SK-N-MC (cell line): ENCODE data around the gene PIWIL4.

ENCODE experiments used
- EZH2 ChIP-seq: fragments of 200-600 bp; sonication (generic); IDR thresholded peaks from one replicate; pipeline ENCODE4 v1.6.1; 2017; ENCODE audit warnings: antibody characterized with exemption
- FOXP2 ChIP-seq: optimal IDR thresholded peaks from 2 replicates; pipeline ENCODE3; 2011; ENCODE audit warnings: mild to moderate bottlenecking, moderate library complexity; ENCODE audit not compliant: insufficient read depth; ENCODE audit errors: extremely low read length, control extremely low read depth
- POLR2AphosphoS5 ChIP-seq: IDR thresholded peaks from 2 replicates; pipeline ENCODE4 v1.6.1; 2012; ENCODE audit warnings: mild to moderate bottlenecking, low read depth, low read length, borderline replicate concordance

DNA sequence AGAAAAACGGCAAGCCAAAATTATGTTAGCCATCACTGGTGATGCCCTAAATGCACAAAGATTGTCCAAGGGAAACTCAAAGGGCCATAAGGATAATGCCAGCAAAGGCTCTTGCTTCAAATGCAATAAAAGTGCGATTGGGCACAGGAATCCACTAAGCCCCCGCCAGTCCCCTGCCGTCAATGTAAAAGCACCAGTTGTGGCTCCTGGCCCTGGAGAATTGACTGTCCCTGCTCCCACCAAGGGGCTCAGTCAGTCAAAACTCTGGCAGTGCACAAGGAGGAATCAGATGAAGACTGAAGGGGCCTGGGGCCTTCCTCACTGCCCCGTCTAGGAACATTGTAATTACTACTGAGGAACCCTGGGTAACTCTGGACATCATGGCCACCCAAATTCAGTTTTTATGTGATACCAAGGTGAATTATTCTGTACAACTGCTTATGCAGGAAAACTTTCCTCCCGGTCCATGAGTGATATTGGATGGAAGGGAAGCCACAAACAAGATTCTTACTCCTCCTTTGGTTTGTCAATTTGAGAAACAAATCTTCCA lies 85.6 kb downstream of the PIWIL4 start:
- TF ChIP-seq POLR2AphosphoS5 (no peak), EZH2 (no peak), FOXP2 (no peak)
